Measurements from ENCODE around the gene PCSK5.

Gene PCSK5

DNA sequence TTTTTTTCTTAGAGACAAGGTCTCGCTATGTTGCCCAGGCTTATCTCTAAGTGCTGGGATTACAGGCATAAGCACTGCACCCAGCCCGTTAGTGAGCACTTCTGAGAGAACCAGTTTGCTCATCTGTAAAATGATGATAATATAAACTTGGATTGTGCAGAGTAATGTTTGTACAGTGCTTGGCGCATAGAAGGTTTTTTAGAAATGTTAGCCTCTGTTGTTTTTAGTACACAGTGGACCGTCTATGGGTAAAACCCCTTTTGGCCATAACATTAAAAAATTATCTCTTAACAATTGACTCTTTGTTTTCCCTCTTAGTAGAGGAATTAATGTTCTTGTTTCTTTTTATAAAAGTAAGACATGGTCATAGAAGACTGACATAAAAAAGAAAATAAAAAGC lies 202.1 kb downstream of the PCSK5 start:
- no peak for DNase-seq

DNA sequence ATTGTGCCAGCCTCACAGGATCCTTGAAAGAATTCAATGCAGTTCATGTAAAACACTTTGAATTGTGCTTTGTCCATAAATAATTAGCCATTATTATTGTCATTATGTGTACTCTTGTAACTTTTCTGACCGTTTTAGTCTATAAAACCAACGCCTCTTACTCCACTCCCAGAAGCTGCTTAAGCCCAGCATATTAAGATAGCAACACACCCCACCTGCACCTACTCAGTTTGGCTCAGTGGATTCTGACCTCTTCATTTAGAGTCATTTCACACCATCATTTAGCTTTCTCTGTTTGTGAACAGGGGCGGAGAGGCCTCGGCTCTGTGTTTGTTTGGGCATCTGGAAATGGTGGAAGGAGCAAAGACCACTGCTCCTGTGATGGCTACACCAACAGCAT lies 205.1 kb downstream of the PCSK5 start:
- DNase-seq, result no peak

- DNase-seq, result no peak
Measured at GRCh38 chr9:76099516-76099915, 209.0 kb downstream of the PCSK5 start.

- DNase-seq, result no peak
Measured at GRCh38 chr9:76101075-76101474, 210.6 kb downstream of the PCSK5 start.

GRCh38 chr9:76101491-76101890 lies 211.0 kb downstream of the PCSK5 start:
- no peak for DNase-seq

DNA sequence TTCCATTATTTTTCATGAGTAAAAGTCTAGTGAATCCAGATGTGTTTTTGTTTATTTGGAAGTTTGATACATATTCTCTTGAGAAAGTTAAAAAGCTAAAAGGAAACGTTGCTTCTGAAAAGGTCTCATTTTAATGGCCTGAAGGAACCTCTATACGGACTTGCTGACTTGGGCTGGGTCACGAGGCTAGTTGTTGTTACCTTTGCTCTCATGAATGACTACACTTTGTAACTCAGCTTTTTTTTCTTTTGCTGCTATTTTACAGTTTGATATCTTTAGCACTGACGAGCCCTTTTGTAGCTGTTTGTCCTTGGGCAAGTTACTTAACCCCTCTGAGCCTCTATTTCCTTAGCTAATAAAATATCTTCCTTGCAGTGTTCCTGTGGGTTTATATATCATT lies 211.5 kb downstream of the PCSK5 start:
- no peak for DNase-seq

DNA sequence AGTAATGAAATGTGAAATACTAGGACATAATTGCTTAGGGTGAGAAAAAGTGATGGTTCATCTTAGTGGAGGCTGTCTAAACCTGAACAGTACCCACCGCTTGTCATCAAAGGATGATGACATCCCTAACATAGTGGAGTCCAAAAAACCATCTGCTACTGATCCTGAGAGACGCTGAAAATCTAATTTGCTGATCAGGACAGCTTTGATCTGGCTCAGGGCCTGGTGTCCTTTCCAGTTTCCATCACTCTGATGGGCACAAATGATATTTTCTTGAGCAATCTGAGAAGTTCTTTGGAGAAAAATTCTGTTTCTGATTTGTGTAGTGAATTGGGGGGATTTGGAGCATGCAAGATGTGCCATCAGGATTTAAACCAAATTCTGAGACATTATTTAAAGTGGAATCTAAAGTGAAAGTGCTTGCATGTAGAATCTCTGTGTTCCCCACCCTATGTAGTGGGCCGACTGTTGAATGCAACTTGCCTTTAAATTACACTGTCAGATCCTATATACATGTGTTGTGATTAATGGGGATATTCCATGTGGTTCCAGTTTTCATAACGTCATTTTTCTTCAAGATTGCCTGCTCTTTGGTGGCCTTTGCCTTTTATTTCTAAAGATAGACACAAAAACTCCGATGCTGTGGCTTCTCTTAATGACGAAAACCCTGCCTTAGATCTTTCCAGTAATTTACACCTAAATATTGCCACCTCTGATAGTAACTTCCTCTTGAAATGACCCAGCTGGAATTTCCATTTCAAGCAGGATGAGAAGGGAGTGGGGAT lies 213.2 kb downstream of the PCSK5 start:
- DNase-seq, result no peak

GRCh38 chr9:76107482-76107881 lies 217.0 kb downstream of the PCSK5 start:
- no peak for DNase-seq

DNA sequence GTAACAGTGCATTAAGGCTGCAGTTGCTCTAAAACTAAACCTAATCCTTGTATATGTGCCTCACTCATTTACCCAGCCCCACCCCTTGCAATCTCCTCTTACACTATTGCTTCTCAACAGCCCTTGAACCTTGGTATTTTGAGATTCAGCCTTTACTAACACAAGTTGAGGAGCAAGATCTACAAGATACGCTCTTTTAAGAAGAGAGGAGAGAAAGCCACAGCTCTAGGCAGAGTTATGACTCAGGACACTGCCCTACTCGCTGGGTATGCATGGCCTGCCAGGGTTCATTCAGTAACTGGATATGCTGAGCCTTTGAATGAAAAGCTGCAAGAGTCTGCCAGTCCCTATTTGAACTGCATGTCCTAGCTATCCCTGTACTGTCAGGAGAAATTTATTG lies 219.5 kb downstream of the PCSK5 start:
- DNase-seq, result no peak

GRCh38 chr9:76112151-76112550 lies 221.7 kb downstream of the PCSK5 start:
- DNase-seq, result no peak

- DNase-seq, result no peak
Measured at GRCh38 chr9:76114144-76114543, 223.7 kb downstream of the PCSK5 start.

GRCh38 chr9:76115396-76115795 lies 224.9 kb downstream of the PCSK5 start:
- DNase-seq, result no peak

GRCh38 chr9:76115982-76116646 lies 225.6 kb downstream of the PCSK5 start:
- DNase-seq, result no peak

GRCh38 chr9:76116913-76117312 lies 226.4 kb downstream of the PCSK5 start:
- no peak for DNase-seq

DNA sequence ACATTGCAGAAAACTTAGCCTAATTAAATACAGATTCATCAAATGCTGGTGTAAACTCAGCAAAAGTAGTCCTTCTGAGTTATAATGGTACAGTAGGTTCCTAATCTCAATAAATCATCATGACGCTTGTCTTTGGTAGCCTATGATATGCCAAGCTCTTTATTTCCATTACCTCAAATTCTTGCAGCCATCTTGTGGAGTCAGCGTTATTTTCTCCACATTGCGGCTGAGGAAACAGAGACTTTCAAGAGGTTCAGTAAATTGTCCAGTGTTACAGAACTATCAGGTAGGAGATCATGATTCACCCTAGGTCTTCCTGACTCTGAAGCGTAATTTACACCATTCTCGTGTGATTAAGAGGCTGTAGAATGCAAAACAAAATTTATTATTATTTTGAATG lies 237.2 kb downstream of the PCSK5 start:
- DNase-seq, result no peak

DNA sequence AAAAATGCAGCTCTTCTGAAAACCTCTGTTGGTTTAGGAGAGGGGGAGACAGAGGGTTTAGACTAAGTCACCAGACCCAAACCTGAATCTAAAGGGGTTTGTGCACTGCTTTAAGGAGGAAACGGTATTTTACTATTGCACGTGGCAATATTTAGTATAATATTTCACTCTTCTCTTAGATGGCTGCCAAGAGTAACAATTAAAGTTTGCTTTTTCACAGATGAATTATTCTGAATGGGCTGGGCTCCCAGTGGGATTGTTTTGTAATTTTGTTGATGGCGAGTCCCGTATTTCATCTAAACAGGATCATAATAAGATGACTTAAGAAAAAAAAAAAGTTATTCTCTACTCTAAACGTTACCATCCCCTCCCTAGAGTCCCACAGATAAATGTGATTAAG lies 245.4 kb downstream of the PCSK5 start:
- DNase-seq, result no peak

GRCh38 chr9:76136986-76137385 lies 246.5 kb downstream of the PCSK5 start:
- peak; percentile 57 to 60 for DNase-seq

DNA sequence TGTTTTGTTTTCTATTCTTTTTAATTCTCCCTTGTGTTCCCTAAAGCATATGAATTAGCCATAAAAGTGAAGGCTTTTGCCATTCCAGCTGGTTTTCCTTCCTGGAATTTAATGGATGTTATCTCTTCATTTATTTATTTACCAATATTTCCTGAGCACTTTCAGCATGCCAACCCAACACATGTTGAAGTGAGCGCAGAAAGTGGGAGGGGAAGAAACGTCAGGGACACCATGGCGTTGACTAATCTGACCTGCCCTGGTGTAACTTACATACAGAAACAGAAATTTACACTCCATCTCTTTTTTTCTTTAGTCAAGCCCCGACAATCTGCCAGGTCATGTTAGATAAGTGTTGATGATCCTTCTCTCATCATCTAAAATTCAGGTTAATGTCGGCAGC lies 247.5 kb downstream of the PCSK5 start:
- DNase-seq, result no peak

DNA sequence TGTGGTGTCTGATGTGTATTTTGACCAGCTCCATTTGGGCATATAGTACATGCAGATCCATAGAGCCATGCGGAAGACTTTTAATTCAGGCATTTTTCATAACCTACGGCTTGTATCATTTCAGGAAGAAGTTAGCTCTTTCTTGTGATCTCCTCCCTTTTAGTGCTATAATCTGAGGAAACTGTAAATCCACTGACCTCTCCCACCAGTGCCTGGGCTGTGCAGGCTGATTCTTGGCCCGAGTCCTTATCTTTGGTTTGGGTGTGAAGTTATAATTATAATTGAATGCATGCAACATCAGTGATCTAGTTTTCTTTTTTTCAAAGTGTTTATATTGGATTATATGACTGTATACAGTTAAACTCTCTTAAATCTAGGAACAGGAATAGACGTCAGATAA lies 247.9 kb downstream of the PCSK5 start:
- DNase-seq, result no peak

- DNase-seq, result no peak
Measured at GRCh38 chr9:76143834-76144233, 253.4 kb downstream of the PCSK5 start.

DNA sequence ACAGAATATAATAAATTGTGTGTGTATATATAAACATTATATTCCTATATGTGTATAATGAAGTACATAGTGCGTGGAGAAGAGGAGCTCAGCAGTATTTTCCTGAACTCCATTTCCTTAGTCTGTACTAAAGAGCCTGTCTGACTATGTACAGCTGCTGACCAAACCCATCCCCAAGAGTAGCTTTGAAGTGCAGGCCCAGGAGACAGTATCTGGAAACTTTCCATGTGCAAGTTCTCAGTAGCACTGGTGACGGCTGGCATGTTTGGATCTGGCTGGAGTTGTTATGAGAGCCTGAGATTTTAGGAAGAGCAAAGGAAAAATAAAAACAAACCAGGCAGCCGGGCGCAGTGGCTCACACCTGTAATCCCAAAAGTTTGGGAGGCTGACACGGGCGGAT lies 259.5 kb downstream of the PCSK5 start:
- DNase-seq, result no peak

DNA sequence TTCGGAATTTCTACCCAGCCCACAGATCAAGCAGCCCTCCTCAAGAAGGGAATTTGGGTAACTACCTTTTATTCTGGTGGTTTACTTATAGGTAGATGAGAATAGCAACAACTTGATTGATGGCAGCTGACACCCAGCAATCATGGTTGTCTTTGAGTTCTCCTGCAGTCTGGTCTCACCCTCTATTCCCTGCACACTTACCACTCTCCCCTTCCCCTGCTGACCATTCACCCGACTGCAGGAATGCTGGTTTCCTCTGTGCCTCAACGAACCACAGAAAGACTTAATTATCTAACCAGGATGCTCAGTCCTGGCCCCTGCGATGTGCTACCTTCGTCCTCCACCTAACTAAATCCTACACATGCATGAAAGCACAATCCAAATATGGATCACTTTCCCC lies 260.8 kb downstream of the PCSK5 start:
- DNase-seq, result no peak

- no peak for DNase-seq
Measured at GRCh38 chr9:76153339-76153738, 262.9 kb downstream of the PCSK5 start.

DNA sequence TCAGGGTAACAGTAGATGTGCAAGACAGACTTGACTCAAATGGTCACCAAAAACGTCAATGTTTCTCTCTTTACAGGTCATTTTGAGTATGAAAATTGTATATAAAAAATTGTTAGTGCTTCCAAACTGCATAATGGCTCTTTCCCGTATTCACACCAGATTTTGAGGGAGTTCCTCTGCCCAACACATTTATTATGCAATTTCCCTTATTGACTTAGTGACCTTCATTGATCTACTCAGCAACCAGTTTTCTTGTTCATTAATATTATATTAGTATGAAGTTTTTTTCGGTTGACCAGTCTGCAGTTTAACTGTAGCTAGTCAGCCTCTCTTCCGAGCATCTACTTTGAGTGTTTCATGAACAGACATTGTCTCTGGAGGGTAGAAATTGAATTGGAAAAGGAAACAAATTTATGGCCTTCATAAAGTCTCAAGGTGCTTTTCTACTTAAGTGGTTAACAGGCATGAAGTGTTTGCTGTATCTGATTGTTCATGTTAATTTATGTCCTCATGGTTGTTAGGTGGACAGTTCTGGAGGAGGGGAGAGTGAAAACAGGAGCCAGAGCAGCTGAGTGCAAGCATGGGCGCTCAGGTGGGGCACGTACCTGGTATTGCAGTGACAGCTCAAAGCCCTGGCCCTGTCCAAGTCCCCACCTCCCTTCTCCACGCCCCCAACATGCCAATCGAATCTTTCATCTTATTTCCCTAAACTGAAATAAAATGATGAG lies 263.6 kb downstream of the PCSK5 start:
- DNase-seq, result no peak
